ENCODE results near the gene SHROOM4.

SHROOM4 gene

DNA sequence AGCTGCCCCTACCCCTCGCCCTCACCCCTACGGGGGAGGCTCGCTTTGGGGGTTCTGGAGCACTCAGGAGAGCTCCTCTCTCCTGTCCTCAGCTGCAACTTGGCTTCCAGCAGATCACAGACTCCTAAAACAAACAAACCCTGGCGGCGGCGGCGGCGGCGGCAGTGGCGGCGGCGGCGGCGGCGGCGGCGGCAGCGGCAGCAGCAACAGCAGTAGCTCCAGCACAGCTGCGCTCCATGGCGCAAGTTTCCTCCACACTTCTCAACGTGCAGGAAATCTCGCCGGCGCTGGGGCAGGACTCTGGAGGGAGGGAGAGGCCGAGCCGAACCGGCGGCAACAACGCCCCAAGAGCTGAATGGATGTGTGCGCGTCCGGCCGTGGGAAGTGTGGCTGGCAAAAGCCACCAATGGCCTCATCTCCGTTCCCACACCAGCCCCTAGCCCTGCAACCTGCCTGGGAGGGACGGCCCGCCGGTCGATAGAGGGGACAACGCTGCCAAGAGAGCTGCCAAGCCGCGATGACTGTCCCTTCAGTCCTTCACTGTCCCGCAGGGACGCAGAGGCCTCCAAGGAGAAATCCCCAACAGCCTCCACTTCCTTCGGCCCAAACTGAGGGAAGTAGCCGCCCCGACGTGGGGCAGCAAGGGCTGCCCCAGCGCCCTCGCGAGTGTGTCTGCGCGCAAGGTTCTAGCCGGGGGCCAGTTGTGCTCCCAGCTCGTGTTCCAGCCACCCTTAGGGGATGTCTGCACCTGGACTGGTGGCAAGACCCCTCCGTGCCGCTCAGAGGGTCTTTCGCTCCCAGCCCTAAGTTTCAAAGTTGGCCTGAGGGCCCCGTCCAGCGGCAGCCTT, 775 bp downstream of the SHROOM4 start:
- no peak overlapping the region for H3K27ac ChIP-seq

GRCh38 chrX:50805276-50805675, 8.7 kb downstream of the SHROOM4 start:
- no peak for TF ChIP-seq CTCF (conservative IDR thresholded peaks at IDR 0.05)
- H3K27ac ChIP-seq = no peak overlapping the region

More for the DNA sequence above, 775 bp downstream of the SHROOM4 start:
- no peak for TF ChIP-seq CTCF (conservative IDR thresholded peaks at IDR 0.05)

GRCh38 chrX:50801135-50801534, 12.9 kb downstream of the SHROOM4 start:
- TF ChIP-seq CTCF (conservative IDR thresholded peaks at IDR 0.05) = no peak
- no peak overlapping the region for H3K27ac ChIP-seq

DNA sequence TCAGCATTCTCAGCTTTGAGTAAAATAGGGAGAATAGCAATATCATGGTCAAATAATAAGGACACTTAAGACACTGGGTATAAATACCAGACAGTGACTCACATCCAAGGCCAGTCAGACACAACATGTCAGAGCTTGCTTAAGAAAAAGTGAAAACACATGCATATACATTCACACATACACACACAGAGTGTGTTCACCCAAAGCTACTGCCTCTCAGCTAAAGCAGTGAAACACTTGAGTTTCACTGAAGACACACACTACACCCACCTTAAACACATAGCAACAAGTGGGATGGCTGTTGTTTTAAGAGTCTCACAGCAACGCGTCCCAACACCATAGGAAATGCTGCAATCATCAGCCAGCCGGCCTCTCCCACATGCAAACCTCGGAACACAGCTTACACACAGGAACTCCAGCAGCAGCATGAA, 14.4 kb downstream of the SHROOM4 start:
- TF ChIP-seq CTCF (conservative IDR thresholded peaks at IDR 0.05) = no peak
- no peak overlapping the region for H3K27ac ChIP-seq

- H3K27ac ChIP-seq = no peak overlapping the region
- TF ChIP-seq CTCF (conservative IDR thresholded peaks at IDR 0.05) = no peak
Observed at GRCh38 chrX:50798783-50799182, 15.2 kb downstream of the SHROOM4 start.

DNA sequence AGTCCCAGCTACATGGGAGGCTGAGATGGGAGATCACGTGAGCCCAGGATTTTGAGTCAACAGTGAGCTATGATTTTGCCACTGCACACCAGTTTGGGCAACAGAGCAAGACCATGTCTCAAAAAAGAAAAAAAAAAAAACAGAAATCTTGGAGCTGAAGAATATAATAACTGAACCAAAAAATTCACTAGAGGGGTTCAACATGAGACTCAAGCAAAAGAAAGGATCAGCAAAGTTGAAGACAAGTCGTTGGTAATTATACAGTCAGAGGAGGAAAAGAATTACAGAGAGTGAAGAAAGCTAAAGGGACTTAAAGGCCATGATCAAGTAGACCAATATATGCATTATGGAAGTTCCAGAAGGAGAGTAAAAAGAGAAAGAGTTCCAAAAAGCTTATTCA, 26.9 kb downstream of the SHROOM4 start:
- H3K27ac ChIP-seq = no peak overlapping the region
- TF ChIP-seq CTCF (conservative IDR thresholded peaks at IDR 0.05) = no peak

GRCh38 chrX:50780144-50780543, 33.9 kb downstream of the SHROOM4 start:
- no peak overlapping the region for H3K27ac ChIP-seq
- no peak for TF ChIP-seq CTCF (conservative IDR thresholded peaks at IDR 0.05)

Data from VCaP (cell line).